GM19238 (cell line): ENCODE measurements around the gene CYP11A1.
"Not testable (repeated sequence)": the region's sequence is repeated elsewhere in the genome, so short reads cannot be mapped to it uniquely, and the experiment has no call there.

Experiments used
- DNase-seq: peaks from one replicate; pipeline ENCODE4 v3.0.0; 2011; ENCODE audit warnings: low spot score; ENCODE audit not compliant: insufficient read length

Gene CYP11A1

DNA sequence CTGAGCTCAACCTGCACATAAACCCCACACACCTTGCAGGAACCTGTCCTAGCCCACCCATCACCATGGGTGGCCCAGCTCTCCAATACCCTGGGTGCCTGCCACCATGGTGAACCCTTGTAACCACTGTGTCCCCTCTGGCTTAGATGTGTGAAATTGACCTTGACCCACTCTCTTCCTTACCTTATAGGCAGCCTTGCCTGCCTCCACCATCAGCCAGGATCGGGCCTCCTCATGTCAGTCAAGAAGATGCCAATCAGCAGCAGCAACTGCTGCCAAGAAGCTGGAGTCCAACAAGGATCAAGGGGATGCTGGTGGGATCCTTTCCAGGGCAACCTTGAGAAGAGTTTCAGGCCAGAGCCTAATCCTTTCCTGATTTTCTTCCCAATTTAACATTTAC is 8.8 kb upstream of the CYP11A1 start:
- no peak for DNase-seq

DNA sequence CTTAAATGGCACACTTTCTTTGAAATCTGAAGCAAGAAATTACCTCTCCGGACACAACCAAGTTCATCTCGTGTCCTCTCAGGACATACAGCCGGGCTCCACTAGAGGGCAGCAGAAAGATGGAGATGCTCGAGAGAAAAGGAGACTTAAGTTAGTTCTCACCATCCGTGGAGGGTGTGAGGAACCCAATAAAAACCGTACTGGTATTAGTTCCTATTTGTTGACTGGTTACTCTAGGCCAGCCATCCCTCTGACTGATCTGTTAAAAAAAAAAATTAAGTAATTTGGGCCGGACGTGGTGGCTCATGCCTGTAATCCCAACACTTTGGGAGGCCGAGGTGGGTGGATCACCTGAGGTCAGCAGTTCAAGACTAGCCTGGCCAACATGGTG is 7.9 kb upstream of the CYP11A1 start:
- peak; percentile 71 for DNase-seq

DNA sequence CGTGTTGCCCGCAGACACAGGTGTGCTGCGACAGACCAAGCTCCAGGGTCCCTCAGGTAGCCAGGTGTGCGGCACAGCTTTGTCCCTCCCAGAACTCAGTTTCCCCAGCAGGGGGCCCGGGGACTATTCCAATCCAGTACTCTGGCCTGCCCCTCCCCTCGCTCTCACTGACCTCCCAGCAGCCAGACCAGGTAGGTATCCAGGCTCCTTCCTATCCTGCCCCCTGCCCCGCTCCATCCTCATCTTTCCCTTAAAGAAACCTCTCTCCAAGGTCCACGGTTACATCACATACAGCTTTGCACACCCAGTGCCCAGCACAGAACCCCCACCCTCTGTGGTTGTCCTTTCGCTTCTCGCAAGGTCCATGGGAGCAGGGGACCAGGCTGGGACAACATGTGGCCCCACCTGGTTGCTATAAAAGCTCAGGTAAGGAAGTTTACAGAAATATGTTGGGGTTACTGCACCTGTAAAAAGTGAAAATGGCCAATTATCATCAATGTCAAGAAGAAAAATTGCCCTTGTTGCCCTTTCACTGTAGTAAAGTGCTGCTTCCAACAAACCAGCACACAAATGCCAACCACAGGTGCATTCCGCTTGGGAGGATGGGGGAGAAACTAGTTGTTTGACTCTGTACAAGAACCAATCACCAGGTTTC is 7.3 kb upstream of the CYP11A1 start:
- DNase-seq, result no peak

DNA sequence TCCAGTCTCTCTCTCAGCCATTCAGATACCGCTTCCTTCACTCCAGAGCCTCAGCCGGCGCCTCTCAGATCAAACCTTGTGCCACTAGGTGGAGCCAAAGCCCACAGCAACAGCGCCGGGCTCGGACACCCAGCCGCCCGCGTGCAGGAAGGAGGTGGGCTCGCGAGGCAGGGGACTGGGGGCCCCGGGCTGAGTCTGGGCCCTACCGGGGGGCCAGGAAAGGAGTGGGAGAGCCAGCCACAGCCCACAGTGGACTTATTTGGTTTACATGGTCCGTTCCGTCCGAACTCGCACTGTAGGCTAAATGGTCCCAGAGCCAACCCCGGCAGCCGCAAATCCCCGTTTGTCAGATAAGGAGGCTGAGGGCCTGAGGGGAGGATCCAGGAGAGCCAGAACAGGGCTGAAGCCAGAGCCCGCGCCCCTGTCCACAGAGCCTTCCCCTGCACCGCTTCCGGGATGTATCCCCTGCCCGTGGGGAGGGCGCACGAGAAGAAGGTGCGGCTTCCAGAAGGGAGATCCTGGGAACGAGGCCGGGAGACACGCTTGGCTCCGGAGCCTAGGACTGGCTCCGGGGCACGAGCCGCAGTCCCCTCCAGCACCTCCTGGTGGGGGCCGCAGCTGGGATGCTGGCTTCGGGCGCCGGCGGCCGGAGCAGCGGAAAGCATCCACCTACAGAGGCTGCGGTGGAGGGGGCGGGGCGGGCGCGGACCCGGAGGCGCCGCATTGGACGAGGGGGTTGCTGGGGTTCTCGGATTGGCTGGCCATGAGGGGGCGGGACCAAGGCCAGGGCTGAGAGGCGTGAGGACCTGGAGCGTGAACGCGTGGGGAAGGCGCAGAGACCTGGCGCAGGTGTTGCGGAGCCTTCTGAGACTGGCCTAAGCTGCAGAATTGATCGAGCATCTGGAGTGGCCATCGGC is 6.5 kb upstream of the CYP11A1 start:
- DNase-seq, result peak; percentile 99

DNA sequence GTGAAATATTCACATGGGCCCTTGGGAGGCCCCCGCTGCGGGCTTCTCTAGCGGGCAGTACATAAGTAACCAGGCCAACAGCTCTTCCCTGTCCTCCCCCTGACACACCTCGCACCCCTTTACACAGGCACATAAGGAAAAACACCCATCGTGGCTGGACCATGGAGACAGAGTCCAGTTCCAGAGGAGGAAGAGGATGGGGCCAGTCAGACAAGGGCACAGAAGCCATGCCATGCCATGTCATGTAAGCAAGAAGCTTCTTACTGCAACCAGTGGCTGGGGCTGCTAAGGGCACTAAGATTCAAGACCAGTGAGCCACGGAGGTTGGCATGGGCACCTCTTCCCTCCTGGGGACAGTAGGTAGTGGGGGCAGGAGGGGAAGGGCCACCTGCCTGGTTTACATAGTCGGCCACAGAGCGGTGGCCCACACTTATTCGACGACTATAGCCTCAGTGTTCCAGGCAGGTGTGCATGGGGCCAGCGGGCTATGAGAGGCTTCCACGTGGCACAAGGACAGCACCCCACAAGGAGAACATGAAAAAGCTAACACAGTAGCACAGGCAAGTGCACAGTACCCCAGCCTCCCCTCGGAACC is 5.7 kb upstream of the CYP11A1 start:
- DNase-seq, result no peak

DNA sequence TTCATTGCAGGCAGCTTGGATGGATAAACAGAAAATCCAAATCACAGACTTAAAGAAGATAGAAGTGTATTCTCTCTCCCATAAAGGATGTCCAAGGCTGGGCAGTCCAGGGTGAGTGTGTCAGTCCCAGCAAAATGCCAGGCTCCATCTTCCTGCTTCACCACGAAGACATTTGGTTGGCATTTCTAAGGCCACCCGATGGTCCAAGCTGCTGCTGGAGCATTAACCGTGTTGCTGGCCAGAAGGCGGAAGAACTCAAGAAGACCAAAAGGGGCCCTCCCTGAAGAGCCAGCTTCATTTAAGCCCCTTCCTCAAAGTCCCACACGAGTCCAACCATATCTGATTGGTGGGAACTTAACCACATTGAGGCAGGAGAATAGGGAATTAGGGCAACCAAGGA is 3.0 kb upstream of the CYP11A1 start:
- no peak for DNase-seq

DNA sequence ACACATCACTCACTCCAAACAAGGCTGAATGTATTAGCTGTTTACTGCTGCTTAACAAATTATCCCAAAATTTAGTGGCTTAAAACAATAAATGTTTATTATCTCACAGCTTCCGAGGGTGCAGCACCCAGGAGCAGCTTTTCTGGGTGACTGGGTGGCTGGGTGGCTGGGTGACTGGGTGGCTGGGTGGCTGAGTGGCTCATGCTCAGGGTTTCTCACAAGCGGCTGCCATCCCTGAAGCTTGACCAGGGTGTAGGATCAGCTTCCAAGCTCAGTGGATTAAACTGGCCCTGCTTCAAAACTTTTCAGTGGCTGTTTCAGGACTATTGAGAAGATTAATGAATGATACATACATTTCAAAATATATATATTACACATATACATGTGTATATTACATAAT is 2.3 kb upstream of the CYP11A1 start:
- no peak for DNase-seq

DNA sequence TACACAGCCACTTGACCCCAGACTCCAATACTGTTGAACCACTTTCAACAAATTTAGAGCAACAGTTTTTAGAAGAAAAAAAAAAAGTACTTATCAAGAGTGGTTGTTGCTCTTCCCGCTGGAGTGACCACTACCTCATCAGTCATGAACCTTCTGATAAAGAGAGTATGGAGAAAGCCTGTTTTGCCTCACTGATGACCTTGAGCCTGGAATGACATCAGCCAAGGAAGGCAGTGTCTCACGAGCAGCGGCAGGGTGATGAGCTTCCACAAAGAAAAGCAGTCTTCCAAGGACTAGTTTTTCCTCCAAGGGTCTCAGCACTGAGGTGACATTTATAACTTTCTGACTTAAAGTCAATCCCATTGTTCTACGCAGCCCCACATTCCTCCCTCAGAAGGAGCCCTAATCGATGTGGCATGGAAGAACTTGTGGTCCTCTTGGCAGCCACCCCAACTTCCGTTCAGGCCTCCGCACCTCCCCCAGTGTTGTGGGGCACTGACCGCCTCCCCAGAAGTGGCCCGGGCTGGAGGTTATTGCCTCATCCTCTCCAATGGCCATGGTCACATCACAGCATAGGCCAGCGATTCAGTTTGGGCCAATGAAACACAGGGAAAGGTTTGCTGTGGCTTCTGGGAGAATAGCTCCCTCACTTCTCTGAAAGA is 1.8 kb upstream of the CYP11A1 start:
- DNase-seq, result no peak

DNA sequence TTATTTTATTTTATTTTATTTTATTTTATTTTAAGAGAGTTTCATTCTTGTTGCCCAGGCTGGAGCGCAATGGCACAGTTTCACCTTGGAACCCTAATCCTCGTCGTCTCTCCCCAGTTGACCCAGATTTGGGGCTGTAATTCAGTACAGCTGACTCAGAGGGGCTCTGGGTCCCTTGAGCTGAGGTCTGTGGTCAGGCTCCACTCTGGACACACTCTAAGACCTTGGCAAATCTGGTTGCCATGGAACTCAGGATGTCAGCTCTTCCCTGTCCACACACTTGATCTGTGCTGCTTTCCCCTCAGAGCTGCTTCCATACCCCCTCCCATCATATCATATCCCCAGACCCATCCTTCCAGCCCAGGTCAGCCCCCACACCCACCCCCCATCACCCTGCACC is 675 bp upstream of the CYP11A1 start:
- DNase-seq, result no peak

DNA sequence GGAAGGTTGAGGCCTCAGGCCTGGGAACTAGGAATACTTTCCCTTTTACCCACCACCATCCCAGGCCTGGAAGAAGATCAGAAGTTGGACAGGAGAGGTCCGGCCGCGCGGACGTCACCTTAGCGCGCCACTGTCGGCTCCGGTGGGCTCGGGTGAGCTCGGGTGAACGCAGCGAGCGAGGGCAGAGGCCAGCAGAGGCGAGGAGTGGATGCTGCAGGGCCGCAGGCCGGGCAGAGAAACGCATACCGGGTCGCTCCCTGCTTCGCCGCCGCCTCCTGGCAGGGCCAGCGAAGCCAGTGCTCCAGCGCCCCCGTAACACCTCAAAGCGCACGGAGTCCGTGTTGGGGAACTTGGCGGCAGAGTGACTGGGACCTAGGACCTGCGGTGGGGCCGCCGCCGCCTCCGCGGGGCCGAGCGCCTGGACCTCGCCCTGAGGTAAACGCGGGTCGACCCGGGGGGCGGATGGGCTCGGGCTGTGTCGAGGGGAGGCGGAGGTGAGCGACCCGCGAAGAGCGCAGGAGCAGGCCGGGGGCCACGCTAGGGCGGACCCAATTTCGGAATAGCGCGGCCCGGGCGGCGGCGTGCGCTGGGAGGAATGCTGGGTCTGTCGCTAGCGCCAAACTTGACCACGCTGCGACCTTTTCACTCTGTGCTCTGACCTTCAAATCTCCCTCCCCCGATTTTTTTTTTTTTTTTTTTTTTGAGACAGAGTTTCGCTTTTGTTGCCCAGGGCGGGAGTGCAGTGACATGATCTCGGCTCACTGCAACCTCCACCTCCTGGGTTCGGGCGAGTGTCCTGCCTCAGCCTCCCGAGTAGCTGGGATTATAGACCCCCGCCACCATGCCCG is 1.6 kb downstream of the CYP11A1 start:
- DNase-seq, result no peak

DNA sequence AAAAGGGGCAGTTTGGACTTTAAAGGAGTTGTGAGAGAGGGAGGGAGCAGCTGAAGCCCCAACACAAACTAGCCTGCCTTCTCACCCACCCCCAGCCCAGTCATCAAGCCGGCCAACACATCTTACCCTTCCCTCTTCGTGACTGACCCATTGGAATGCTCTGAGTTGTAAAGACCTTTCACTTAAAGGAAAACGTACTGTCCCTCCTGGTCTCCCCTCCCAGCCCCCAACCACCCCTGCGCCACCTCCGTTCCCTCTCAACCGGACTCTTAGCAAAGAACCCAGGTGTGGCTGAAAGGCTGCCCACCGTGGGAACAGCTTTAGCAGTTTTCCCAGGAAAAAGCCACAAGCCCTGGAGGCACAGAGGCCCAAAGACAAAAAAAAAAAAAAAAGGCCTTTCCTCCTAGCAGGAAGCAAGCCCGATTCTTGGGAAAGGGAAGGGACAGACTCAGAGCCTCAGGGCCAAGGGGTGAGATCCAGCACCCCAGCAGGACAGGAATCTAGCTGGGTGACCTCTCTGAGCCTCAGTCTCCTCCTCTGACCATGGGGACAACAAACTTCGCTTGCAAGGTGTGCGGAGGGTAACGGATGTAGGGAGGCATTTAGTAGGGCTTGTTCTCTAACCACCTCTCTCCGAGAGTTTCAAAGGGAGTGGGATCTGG is 2.4 kb downstream of the CYP11A1 start:
- DNase-seq, result no peak

DNA sequence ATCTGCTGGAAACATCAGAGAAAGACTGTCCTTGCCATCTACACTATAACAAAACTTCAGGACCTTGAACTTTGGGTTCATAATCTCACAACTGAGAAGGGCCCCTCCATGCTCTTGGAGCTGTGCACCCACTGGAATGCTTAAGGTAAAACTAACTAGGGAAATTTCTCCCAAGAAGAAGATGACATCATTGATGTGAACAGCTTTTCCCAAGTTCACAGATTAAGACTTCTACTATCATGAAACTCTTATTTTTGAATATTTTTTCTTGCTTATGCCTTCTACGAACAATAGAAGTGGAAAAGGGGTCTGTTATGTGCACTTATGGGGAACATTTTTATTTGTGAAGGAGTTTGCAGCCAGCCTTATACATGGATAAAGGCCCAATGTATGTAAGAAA is 5.0 kb downstream of the CYP11A1 start:
- DNase-seq, result no peak

DNA sequence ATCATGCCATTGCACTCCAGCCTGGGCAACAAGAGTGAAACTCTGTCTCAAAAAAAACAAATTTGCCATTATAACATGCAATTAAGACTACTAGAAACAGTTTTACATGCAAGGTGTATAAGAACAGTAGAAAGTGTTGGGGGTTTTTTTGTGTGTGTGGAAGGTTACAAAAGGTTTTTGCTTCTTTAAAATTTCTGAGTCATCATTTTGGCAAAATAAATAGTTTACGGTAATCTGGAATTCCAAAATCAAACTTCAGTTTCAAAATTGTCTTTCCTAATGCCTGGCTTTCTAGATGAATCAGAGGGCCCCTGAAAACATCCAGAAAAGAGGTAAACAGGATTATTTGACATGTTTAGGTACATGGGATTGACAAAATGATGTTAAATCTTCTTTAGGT is 6.6 kb downstream of the CYP11A1 start:
- DNase-seq, result not testable (repeated sequence)

DNA sequence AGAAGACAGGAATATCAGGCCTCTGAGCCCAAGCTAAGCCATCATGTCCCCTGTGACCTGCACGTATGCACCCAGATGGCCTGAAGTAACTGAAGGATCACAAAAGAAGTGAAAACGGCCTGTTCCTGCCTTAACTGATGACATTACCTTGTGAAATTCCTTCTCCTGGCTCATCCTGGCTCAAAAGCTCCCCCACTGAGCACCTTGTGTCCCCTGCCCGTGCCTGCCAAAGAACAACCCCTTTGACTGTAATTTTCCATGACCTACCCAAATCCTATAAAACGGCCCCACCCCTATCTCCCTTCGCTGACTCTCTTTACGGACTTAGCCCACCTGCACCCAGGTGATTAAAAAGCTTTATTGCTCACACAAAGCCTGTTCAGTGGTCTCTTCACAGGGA is 8.1 kb downstream of the CYP11A1 start:
- DNase-seq, result not testable (repeated sequence)

DNA sequence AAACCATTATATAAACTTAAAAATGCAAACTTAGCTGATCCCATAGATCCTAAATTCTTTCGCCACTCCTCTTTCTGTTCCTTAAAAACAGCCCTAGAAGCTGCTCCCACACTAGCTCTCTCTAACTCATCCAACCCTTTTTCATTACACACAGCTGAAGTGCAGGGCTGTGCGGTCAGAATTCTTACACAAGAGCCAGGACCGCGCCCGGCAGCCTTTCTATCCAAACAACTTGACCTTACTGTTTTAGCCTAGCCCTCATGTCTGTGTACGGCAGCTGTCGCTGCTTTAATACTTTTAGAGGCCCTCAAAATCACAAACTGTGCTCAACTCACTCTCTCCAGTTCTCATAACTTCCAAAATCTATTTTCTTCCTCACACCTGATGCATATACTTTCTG is 9.9 kb downstream of the CYP11A1 start:
- DNase-seq, result not testable (repeated sequence)

DNA sequence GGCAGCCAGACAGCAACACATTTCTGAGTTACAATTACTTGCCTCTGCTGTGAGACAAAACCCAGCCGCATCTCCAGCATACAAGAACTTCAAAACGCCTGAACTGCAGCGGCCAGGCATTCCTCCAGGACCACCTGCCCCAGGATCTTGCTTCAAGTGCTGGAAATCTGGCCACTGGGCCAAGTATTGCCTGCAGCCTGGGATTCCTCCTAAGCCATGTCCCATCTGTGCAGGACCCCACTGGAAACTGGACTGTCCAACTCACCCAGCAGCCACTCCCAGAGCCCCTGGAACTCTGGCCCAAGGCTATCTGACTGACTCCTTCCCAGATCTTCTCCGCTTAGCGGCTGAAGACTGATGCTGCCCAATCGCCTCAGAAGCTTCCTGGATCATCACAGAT is 11.4 kb downstream of the CYP11A1 start:
- not testable (repeated sequence) for DNase-seq

DNA sequence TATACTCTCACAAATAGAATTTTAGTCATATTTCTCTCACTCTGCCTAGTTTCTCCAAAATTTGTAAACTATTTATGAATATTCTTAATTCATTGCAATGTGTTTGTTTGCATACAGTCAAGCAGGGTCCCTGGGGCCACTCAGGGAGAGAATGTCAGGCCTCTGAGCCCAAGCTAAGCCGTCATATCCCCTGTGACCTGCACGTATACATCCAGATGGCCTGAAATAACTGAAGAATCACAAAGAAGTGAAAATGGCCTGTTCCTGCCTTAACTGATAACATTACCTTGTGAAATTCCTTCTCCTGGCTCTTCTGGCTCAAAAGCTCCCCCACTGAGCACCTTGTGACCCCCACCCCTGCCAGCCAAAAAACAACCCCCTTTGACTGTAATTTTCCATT is 13.5 kb downstream of the CYP11A1 start:
- DNase-seq, result not testable (repeated sequence)

DNA sequence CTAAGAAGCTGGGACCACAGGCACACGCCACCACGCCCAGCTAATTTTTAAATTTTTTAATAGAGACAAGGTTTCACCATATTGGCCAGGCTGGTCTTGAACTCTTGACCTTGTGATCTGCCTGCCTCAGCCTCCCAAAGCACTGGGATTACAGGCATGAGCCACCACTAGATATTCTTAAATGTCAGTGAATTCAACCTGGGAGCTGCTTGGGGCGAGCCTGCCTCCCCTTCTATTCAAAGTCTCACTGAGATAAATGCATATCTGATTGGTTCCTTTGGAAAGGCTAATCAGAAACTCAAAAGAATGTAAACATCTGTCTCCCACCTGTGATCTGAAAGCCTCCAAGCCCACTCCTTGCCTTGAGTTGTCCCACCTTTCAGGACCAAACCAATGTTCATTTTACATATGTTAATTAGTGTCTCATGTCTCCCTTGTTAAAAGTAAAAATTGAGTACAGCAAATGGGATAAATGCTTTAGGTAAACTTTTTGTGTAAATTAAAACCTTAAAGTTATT is 15.0 kb downstream of the CYP11A1 start:
- DNase-seq, result no peak

DNA sequence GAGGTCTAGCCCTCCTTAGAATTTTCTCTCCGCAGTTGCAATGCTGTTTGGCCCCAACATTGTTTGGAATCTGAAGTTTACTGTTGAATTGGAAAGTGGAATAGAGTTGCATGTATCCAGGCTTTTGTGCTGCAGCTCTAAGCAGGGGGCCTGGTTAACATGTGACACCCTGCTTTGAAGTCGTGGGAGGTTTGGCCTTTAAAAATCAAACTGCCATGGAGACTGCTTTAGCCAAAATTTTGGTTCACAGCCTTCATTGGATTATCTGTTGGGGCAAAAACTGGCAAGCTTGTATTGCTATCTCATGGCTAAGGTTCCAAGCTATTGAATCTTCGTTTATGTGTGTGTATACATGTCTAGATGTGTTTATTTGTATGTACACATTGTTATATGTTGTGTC is 15.8 kb downstream of the CYP11A1 start:
- DNase-seq, result no peak
